Vagina (tissue), 2 donors: ENCODE results near the gene TRA2A. TPM values are rescaled to one million over a fixed set of nuclear protein-coding genes. Genes with fewer than 3 reads are reported as not detected.

Source experiments
- DNase-seq, 2 donors: peaks; one replicate each; pipeline ENCODE4 v3.0.0-alpha.2; 2017; ENCODE audit errors: extremely low spot score in 2 of 2
- H3K27ac ChIP-seq: fragments of 200-600 bp; sonication (generic); one replicate; pipeline ENCODE4 v1.5.1; 2019
- H3K27me3 ChIP-seq: fragments of 200-600 bp; sonication (generic); one replicate; pipeline ENCODE4 v1.5.1; 2019
- H3K36me3 ChIP-seq, 2 donors: fragments of 200-600 bp; sonication (generic); one replicate each; pipeline ENCODE4 v1.5.1; 2017 to 2019
- H3K4me1 ChIP-seq: fragments of 200-600 bp; sonication (generic); one replicate; pipeline ENCODE4 v1.5.1; 2019
- H3K4me3 ChIP-seq, 2 donors: fragments of 200-600 bp; sonication (generic); 1 replicate in 1 of 2; 2 replicates in 1 of 2; pipeline ENCODE4 v1.5.1; 2016 to 2019
- H3K9me3 ChIP-seq: fragments of 200-600 bp; sonication (generic); one replicate; pipeline ENCODE4 v1.5.1; 2019
- POLR2A ChIP-seq, 2 donors: fragments of 450-650 bp; IDR thresholded peaks; one replicate each; pipeline ENCODE4 v1.6.1; 2017; ENCODE audit warnings: antibody characterized with exemption in 2 of 2, mild to moderate bottlenecking in 2 of 2, moderate library complexity in 2 of 2
- POLR2AphosphoS5 ChIP-seq, 2 donors: sonication (generic); formaldehyde crosslinking; IDR thresholded peaks; one replicate each; pipeline ENCODE4 v1.9.0; 2017; ENCODE audit warnings: antibody characterized with exemption in 2 of 2, mild to moderate bottlenecking in 2 of 2, low read depth in 1 of 2; ENCODE audit not compliant: insufficient read depth in 1 of 2
- intact Hi-C: fragments of 100-400 bp; cut with DNase I; formaldehyde crosslinking; loops from one replicate; pipeline ENCODE4 v1.15.1; 2023
- total RNA-seq: library from RNA; depleted of rRNA; stranded (reverse); fragments of >200 nt; gene quantifications from one replicate; pipeline ENCODE4 v1.2.3, GENCODE V29; 2016
- TF ChIP-seq, protein P1 (sequence below), 3 experiments: fragments of 450-650 bp in 2 of 3; fragments of 200-600 bp in 1 of 3; sonication (generic) in 1 of 3; IDR thresholded peaks; one replicate each; pipeline ENCODE4 v1.5.1; 2017 to 2019; ENCODE audit warnings: antibody characterized with exemption in 3 of 3, mild to moderate bottlenecking in 2 of 3, moderate library complexity in 2 of 3

Gene TRA2A
- total RNA-seq = 71.7 TPM

DNA sequence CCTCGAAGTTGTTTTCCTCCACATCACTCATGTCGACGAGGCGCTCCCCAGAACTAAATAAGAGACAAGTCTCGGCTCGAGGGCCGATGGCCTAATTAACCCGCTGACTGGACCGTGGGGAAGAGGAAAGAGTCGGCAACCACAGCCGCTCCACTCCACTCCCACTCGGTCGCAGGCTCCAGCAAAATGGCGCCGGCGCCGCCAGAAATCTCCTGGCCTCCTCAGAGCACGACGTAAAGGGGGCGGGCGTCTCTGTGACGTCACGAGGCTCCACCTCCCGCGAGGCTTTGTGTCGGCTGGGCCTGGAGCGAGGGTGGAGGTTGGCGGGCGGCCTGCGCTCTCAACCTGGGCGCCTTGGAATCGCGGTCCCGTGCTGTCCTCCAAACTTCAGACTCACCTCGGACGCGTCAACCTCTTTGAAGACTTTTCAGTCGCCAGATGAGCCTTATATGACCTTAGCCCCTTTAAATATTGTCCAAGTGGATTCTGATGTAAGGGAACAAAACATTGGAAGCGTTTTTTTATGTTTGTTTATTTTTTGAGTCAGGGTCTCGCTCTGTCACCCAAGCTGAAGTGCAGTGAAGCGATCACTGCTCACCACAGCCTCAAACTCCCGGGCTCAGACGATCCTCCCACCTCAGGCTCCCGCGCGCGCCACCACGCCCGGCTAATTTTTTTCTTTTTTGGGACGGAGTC lies at the start of gene TRA2A:
Gene TRA2A (minus strand): TSS at position 188 of the 696 bp plus-strand sequence. CDS start 157 bp downstream, at position 31.
- peak in 1 of 2 donors; percentile 96 for DNase-seq
- peak within 1 kb of the TSS; percentile 99 for H3K27ac ChIP-seq
- H3K9me3 ChIP-seq = no peaks in the 10 kb centered on the region
- H3K36me3 ChIP-seq = no peaks in the 10 kb centered on the region
- peaks cover 44% of the 10 kb centered on the region for H3K4me1 ChIP-seq
- TF ChIP-seq, protein P1, sequence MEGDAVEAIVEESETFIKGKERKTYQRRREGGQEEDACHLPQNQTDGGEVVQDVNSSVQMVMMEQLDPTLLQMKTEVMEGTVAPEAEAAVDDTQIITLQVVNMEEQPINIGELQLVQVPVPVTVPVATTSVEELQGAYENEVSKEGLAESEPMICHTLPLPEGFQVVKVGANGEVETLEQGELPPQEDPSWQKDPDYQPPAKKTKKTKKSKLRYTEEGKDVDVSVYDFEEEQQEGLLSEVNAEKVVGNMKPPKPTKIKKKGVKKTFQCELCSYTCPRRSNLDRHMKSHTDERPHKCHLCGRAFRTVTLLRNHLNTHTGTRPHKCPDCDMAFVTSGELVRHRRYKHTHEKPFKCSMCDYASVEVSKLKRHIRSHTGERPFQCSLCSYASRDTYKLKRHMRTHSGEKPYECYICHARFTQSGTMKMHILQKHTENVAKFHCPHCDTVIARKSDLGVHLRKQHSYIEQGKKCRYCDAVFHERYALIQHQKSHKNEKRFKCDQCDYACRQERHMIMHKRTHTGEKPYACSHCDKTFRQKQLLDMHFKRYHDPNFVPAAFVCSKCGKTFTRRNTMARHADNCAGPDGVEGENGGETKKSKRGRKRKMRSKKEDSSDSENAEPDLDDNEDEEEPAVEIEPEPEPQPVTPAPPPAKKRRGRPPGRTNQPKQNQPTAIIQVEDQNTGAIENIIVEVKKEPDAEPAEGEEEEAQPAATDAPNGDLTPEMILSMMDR (IDR thresholded peaks at IDR 0.05) = no peak
- TF ChIP-seq POLR2A (IDR thresholded peaks at IDR 0.05) (peak in 1 of 2 donors; percentile 95), POLR2AphosphoS5 (IDR thresholded peaks at IDR 0.05; ENCODE audit: insufficient read depth in 1 of 2, low read depth in 1 of 2) (peak; percentile 80 to 99)
- no peaks in the 10 kb centered on the region for H3K27me3 ChIP-seq
- H3K4me3 ChIP-seq = peak within 1 kb of the TSS; percentile 63 to 97
- intact Hi-C loops = no loop called here

DNA sequence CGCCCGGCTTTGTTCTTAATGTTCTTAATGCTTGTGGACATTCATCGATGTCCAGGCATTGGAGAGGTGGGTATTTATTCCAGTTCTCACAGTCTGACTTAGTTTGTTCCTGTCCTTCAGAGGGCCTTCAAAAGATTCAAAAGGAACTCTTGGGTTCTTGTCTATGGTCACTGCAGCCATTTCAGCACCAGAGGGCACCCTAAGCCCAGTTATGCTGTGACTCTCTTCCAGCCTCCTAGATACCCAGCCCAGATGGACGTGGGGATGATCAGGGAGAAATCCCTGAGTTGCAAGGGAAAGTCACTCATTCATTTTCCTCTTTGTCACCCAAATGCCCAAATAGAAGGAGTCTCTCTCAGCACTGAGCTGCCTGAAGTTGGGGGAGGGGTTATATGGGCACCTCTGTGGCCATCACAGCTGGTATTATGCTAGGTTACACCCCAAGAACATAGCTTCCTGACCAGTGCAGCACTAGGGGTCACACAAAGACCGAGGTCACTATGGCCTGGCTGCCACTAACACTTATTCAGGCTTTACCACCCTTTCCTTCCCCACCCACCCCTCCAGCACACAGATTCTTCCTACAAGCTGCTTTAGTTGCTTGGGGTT lies 38.9 kb upstream of the TRA2A start:
- no peak overlapping the region for H3K27ac ChIP-seq
- TF ChIP-seq POLR2A (IDR thresholded peaks at IDR 0.05) (no peak), POLR2AphosphoS5 (IDR thresholded peaks at IDR 0.05; ENCODE audit: insufficient read depth in 1 of 2, low read depth in 1 of 2) (no peak)
- TF ChIP-seq, protein P1 (IDR thresholded peaks at IDR 0.05) = peak; percentile 67 to 87 (median 85)
- DNase-seq = no peak
- H3K4me1 ChIP-seq = no peaks in the 10 kb centered on the region
- no peaks in the 10 kb centered on the region for H3K36me3 ChIP-seq
- no peaks in the 10 kb centered on the region for H3K27me3 ChIP-seq
- no peaks in the 10 kb centered on the region for H3K9me3 ChIP-seq
- intact Hi-C loops = loop anchor here (5.0 kb wide), 1 partner anchor 142 kb away; the partner anchor contains the start of gene STK31
- no peak overlapping the region for H3K4me3 ChIP-seq

DNA sequence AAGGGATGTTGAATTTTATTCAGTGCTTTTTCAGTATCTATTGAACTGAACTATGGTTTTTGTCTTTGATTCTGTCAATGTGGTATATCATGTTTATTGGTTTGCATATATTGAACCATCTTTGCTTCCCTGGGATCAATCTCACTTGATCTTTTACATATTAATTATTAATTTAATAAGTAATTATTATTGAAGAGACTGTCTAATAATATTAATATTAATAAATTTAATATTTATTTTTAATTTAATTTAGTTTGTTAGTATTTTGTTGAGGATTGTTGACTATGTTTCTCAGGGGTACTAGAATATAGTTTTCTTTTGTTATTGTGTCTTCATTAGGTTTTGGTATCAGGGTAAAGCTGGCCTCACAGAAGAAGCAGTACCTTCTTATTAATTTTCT lies 26.5 kb upstream of the TRA2A start:
- TF ChIP-seq POLR2A (IDR thresholded peaks at IDR 0.05) = no peak
- TF ChIP-seq POLR2AphosphoS5 (IDR thresholded peaks at IDR 0.05; ENCODE audit: insufficient read depth in 1 of 2, low read depth in 1 of 2) = no peak
- TF ChIP-seq, protein P1 (IDR thresholded peaks at IDR 0.05) = no peak
- intact Hi-C loops = no loop called here
- Histone ChIP-seq H3K27ac (no peak overlapping the region), H3K4me1 (no peaks in the 10 kb centered on the region), H3K4me3 (no peak overlapping the region), H3K36me3 (no peaks in the 10 kb centered on the region), H3K27me3 (no peaks in the 10 kb centered on the region), H3K9me3 (no peaks in the 10 kb centered on the region)
- no peak for DNase-seq

DNA sequence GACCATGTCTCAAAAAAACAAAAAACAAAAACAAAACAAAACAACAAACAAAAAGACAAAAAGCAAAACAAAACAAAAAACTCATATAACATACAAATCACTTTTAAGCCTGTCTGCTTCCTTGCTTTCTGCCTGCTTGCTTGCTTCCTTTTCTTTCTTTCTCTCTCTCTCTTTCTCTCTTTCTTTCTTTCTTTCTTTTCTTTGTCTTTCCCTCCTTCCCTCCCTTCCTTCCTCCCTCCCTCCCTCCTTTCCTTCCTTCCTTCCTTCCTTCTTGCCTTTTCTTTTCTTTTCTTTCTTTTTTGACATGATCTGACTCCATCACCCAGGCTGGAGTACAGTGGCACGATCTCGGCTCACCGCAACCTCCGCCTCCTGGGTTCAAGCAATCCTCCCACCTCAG lies 15.9 kb upstream of the TRA2A start:
- H3K9me3 ChIP-seq = no peaks in the 10 kb centered on the region
- H3K36me3 ChIP-seq = no peaks in the 10 kb centered on the region
- TF ChIP-seq POLR2A (IDR thresholded peaks at IDR 0.05) = no peak
- TF ChIP-seq POLR2AphosphoS5 (IDR thresholded peaks at IDR 0.05; ENCODE audit: insufficient read depth in 1 of 2, low read depth in 1 of 2) = no peak
- TF ChIP-seq, protein P1 (IDR thresholded peaks at IDR 0.05) = no peak
- intact Hi-C loops = no loop called here
- no peak overlapping the region for H3K4me3 ChIP-seq
- no peak for DNase-seq
- no peak overlapping the region for H3K27ac ChIP-seq
- no peaks in the 10 kb centered on the region for H3K4me1 ChIP-seq
- H3K27me3 ChIP-seq = no peaks in the 10 kb centered on the region
